GM13976 (cell line): Measurements from ENCODE around the gene BET1L.

Source experiments
- DNase-seq: peaks from one replicate; pipeline ENCODE4 v3.0.0; 2012; ENCODE audit warnings: low spot score
- CTCF ChIP-seq: IDR thresholded peaks from 2 replicates; pipeline ENCODE4 v1.5.1; 2012; ENCODE audit warnings: borderline replicate concordance, mild to moderate bottlenecking; ENCODE audit not compliant: insufficient read depth; ENCODE audit errors: extremely low read depth, missing control alignments, control extremely low read depth
- in situ Hi-C: fragments of 300-500 bp; cut with MboI; formaldehyde crosslinking; loops from one replicate; pipeline ENCODE4 v1.12.0; 2022; ENCODE audit warnings: low sequenced_read_pairs, mixed read lengths, inconsistent platforms; ENCODE audit not compliant: unreplicated experiment

The BET1L gene

GRCh38 chr11:232783-233565, 25.8 kb upstream of the BET1L start:
- in situ Hi-C loops = no loop called here
- no peak for DNase-seq
- TF ChIP-seq CTCF = no peak

GRCh38 chr11:230431-230830, 23.2 kb upstream of the BET1L start:
- DNase-seq = no peak
- in situ Hi-C loops = no loop called here
- TF ChIP-seq CTCF = no peak

GRCh38 chr11:227824-228379, 20.7 kb upstream of the BET1L start:
- in situ Hi-C loops = no loop called here
- DNase-seq = no peak
- TF ChIP-seq CTCF = no peak

- TF ChIP-seq CTCF = no peak
- in situ Hi-C loops = no loop called here
- DNase-seq = peak; percentile 41
Measured at GRCh38 chr11:225734-226453, 18.7 kb upstream of the BET1L start.

- in situ Hi-C loops = no loop called here
- TF ChIP-seq CTCF = no peak
- DNase-seq = no peak
Measured at GRCh38 chr11:224424-224823, 17.2 kb upstream of the BET1L start.

GRCh38 chr11:223884-224283, 16.7 kb upstream of the BET1L start:
- TF ChIP-seq CTCF = no peak
- in situ Hi-C loops = no loop called here
- DNase-seq = no peak
